Measurements from ENCODE around the gene NPPA.

GRCh38 chr1:11869650-11870207 is 22.1 kb upstream of the NPPA start:
- TF ChIP-seq POLR2A (IDR thresholded peaks at IDR 0.05; ENCODE audit: low read length), result no peak
- TF ChIP-seq GATA1 (IDR thresholded peaks at IDR 0.05; ENCODE audit: low read depth, low read length), result no peak
